SHP77 treated with DMSO at 0.1 percent for 48 hours (cell line): ENCODE results near the gene MTMR2.

Source experiments
- DNase-seq: peaks from one replicate; lab custom pipeline; 2025; lab: John Stamatoyannopoulos, UW

MTMR2 gene

DNA sequence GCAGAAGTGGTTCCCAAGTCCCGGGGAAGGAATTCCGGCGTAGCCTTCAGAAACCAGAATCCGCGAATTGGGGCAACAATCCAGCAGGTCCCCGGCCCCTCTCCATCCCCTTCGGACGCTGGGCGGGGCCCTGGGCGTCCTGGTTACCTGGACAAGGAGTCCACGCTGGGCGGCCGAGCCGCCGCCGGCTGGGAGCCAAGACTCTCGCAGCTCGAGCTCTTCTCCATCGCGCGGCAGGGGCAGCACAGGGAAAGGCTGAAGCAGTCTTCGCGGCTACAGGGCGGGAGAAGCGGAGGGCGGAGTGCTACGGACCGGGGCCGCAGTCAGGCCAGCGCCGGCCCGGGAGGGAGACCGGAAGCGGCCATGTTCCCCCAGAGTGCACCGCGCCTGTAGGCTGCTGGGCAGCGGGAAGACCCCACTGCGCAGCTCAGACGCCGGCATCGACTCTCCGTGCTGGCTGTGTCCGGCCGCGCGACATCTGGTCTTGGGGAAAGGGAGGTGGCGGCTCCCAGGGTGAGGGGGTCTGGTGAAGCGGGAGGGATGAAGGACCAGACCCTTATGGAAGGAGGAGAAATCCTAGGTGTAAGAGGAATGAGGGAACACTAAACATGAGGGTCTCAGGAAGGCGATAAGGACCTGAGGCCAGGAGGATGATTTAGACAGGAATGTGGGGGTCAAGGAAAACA, at the start of gene MTMR2:
Gene MTMR2, minus strand, starts transcription at position 380 of the 686 bp plus-strand sequence. Its CDS starts 153 bp downstream, at position 227.
- DNase-seq, result peak; percentile 62

DNA sequence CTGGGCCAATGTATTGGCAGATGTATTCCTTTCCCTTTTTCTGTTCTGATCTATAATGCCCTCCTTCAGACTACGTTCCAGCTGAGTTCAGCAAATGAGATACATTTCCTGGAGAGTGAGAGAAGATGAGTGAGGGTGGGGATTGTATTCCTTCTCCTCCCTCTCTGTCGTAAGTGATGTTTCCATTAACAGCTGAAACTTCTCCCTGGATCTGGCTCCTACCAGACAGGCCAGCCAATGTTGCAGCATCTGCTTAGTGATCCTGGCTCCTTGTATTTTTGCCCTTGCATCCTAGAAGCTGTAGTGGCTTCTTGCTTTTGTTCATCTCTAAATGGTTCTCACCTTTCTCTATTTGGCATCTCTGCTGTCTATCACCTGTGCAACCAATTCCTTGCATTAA, 48.2 kb upstream of the MTMR2 start:
- no peak for DNase-seq

DNA sequence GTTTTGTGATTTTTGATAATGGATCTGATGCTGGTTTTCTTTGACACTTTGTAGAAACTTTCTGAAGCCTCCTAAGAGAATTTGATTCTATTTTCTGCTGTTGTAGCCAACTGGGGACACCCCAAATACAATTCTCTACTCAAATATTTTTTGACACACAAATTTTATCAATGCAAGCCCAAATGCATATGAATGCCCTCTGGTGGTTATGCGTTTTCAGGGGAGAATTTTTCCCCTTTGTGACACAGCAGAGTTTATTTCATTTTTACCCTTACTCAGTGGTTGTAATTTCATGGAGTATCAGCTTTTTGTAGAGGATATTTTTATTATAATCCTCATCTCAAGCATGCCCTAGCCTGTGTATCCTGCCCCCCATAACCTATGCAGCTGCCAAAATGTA, 44.7 kb upstream of the MTMR2 start:
- no peak for DNase-seq

DNA sequence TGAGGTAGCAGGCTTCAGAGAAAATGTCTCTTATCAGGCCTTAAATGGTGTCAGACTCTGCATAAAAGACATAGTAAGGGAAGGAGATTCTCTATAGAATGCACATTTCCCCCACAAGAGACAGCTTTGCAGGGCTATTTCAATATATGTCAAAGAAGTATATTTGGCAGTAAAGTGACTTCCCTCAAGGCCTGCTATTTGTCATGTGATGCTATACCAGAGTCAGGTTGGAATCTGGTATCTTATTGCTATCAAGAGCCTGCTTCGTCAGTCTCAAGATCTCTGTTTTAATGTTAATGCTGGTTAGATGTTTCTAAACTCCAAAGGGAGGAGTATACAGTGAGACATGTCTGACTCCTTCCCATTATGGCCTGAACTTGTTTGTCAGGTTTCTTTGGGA, 40.4 kb upstream of the MTMR2 start:
- no peak for DNase-seq

DNA sequence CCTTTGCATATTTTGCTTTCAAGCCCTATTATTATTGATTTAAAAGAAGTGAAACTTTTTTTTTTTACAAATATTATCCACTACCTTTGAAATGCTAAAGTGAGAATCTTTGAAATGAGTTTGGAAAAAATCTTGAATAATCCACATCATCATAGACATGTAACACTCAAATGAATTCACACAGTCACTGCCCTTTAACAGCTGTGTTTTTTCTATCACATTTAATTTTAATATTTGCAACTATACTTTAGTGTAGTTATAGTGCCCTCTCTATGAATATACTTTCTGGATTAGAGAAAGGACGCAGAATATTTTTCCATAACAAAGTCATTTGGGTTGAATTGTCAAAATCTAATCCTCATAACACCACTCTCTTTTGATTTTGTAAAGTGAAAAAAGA, 37.9 kb upstream of the MTMR2 start:
- DNase-seq, result no peak

DNA sequence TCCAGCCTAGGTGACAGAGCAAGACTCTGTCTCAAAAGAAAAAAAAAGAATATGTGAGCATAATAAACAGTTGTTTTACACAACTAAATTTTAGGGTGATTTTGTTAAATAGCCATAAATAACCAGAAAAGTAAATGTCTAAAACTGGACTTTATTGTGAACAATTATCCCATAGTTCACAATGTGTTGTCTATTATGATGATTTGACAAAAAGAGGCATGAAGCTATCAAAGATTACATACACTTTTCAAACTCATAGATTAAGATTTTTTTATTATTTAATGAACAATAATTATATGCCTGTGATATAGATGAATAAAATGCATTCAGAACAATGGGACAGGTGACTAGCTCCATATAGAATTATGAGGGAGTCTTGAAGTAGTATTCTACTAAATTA, 27.0 kb upstream of the MTMR2 start:
- DNase-seq, result no peak

DNA sequence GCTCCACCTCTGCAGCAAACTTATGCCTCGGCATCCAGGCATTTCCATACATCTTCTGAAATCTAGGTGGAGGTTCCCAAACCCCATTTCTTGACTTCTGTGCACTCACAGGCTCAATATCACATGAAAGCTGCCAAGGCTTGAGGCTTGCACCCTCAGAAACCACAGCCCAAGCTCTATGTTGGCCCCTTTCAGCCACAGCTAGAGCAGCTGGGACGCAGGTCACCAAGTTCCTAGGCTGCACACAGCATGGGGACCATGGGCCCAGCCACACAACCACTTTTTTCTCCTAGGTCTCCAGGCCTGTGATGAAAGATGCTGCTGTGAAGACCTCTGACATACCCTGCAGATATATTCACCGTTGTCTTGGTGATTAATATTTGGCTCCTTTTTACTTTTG, 24.7 kb upstream of the MTMR2 start:
- DNase-seq, result no peak

DNA sequence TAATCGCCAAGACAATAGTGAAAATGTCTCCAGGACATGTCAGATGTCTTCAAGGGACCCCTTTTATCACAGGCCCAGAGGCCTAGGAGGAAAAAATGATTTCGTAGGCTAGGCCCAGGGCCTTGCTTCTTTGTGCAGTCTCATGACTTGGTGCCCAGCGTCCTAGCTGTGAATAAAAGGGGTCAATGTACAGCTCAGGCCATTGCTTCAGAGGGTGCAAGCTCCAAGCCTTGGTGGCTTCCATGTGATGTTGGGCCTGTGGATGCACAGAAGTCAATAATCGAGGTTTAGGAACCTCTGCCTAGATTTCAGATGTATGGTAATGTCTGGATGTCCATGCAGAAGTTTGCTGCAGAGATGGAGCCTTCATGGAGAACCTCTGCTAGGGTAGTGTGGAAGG, 20.7 kb upstream of the MTMR2 start:
- no peak for DNase-seq

DNA sequence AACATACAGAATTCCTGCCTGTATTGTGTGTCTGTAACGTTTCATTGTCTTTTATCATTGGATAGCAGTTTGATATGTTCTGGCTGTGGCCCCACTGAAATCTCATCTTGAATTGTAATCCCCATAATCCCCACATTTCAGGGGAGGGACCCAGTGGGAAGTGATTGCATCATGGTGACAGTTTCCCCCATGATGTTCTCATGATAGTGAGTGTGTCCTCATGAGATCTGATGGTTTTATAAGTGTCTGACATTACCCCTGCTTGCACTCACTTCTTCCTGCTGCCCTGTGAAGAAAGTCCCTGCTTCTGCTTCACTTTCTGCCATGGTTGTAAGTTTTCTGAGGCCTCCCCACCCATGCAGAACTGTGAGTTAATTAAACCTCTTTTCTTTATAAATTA, 19.6 kb upstream of the MTMR2 start:
- no peak for DNase-seq

DNA sequence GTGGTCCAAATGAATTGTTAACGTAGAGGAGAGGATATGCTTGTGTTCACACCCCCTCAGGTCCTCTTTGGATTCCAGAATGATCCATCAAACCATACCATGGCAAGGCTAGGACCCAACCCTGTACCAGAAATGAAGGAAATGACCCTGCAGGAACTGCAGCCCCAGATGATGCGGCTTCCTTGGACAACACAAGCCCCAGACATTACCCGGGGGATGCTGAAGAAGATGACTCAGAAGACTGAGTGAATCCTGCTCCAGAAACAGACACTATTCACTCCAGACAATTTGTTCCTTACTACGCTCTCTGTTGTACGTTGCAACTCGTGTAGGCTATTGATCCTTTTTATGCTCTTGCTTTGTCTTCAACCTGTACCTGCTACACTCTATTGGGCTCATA, 15.2 kb upstream of the MTMR2 start:
- no peak for DNase-seq

DNA sequence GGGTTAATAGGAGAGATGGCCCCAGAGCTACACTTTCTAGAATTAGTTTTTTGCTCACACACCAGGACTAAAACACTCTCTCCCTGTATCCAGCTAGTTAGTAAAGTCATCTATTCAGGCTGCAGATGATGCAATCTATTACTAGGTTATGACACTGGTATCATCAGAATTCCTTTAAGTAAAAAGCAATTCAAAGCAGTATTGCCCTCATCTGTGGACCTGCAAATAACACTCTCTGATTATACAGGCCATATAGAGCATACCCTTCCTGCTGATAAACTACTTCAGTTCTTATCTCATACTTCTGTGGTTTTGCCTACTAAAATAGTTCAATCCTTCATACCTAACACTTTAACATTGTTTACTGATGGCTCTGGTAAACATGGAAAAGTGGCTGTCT, 13.5 kb upstream of the MTMR2 start:
- DNase-seq, result no peak

DNA sequence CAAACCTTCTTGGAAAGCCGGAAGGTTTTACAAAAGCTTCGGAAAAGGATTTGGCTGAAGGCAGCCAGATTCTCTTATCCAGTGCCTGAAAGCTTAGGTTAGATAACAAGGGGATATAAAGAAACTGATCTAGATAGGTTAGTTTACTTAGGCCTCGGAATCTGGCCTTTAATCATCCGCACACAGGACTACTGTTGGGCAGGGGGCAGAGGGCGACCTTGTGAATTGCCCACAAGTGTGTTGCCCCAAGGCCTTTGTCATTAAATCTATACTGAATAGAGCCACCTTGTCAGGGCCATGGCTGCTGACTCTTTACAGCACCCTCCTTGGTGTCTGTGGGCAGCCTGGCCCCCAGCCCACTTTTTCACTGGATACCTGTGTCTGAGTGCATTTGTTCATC, 9.7 kb upstream of the MTMR2 start:
- no peak for DNase-seq

DNA sequence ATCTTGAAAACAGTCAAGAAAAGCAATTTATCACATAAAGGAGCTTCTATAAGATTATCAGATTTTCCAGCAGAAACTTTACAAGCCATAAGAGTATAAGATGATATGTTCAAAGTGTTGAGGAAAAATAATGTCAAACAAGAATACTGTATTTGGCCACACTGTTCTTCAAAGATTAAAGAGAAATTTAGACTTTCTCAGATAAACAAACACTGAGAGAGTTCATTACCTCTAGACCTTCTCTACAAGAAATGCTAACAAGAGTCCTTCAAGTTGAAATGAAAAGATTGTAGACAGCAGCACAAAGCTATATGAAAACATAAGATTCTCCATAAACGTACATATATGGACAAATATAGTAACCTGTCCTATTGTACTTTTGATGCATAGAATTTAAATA, 8.0 kb upstream of the MTMR2 start:
- no peak for DNase-seq

DNA sequence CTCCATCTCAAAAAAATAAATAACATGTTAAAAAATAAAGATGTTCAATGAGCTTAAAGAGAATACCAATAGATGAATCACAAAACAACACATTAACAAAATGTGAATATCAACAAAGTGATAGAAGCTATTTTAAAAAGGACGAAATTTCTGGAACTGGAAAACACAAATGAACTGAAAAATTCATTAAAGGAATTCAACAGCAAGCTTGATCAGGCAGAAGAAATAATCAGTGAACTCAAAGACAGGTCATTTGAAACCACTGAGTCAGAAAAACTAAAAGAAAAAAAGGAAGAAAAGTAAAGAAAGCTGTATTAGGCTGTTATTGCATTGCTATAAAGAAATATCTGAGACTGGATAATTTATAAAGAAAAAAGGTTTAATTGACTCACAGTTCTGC, 7.0 kb upstream of the MTMR2 start:
- no peak for DNase-seq

DNA sequence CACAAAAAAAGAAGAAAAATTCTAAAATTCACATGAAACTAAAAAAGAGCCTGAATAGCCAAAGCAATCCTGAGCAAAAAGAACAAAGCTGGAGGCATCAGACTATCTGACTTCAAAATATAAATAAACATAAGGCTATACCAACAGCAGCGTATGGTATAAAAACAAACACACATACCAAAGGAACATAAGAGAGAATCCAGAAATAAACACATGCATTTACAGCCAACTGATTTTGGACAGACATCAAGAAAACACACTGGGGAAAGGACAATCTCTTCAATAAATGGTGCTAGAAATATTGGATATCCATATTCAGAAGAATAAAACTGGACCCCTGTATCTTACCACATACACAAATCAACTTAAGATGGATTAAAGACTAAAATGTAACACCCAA, 2.8 kb upstream of the MTMR2 start:
- DNase-seq, result no peak

DNA sequence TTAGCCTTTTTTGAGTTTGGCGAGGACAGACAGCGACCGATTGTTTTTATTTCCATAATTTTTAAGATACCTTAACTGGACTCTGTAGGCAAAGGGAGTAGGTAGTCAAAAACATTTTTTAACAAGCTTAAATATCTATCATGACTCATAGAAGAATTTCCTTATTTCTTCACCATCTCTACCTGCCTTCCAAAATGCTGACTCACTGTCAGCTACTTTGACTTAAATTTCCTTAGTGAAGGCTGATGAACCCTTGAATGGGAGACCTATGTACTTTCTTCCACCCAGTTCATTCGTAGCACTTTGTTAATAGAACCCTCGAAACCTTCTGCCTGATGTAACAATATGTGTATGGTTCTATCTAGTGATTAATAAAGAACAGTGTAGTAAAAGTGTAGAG, 1.1 kb upstream of the MTMR2 start:
- DNase-seq, result no peak

DNA sequence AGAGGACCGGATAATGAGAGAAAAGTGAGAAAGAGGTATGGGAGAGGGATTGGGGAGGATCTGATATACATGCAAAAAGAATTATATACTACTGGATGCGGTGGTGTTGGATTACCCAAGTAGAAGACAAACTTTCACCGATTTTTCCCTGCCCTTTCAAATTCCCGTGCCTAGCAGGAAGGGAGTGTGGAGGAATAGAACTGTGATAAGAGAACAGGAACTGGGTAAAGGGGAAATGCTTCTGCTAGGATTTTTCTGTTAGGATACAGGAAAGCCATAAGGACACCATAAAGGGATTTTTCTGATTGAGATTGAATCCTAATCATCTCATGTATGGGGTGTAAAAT, 480 bp upstream of the MTMR2 start:
- DNase-seq, result no peak

DNA sequence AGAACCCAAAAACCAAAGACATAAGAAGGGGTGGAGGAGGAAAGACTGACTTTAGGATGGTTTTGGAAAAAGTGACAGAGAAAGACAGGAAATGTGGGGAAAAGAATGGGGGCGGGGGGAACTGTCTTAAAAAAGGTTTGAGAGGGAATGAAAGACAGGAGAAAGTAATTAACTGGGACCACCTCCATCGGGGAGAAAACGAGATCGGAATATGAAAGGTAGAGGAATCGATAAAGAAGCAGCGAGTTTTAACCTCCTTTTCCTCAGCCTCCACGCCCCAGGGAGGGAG, 524 bp downstream of the MTMR2 start:
- DNase-seq, result no peak

DNA sequence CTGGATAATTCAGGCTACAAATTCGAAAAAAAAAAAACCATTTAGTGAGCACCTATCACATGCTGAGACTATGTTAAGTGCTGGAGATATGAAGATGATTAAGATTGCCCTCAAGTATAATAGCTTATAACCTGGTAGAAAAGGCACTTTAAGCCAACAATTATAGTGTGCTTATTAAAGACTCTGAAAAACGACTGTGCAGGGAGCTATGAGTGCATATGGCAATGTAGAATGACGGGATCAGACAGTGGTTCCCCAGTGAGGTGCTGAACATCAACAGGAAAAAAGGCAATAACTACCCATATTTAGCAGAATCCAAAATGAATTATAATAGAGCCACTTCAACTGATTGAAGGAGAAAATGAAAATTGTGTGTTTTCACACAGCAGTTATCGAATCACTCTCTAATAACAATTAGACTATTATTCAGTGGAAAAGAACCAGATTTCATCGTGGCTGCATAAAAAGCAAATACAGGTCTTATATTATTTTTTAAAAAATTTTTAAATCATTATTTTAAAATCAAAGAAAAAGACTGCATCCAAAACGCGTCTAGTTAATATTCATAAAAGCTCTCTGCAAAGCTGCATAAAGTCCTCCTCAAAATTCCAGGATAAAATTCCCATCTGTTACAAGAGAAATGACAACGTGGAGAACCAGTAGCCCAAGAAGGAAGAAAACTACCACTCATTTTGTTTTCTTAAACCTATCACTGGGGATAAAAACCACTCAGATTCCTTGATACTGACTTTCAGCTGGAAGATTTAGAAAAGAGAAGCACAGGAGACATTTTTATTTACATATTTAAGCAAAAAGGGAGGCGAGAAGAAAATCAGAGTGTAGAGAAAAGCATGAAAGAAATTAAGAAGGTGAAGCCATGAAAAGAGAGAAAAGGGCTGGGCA, 1.1 kb downstream of the MTMR2 start:
- no peak for DNase-seq

DNA sequence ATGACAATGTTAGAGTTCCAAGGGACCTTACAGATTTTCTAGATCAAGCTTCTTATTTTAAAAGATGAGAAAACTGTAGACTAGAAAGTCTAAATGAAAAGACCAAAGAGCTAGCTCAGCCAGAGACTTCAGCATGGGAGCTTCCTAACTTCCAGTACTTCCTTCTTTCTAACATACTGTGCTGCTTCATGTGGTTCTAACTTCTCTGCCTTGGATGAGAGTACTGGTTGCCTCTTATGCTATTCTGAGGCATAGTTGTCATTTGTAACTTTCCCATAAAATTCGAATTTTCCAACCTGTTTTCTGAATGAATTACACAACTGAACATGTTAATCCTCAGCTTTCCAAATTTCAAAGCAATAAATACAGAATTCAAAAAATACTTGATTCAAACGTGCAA, 1.8 kb downstream of the MTMR2 start:
- no peak for DNase-seq

DNA sequence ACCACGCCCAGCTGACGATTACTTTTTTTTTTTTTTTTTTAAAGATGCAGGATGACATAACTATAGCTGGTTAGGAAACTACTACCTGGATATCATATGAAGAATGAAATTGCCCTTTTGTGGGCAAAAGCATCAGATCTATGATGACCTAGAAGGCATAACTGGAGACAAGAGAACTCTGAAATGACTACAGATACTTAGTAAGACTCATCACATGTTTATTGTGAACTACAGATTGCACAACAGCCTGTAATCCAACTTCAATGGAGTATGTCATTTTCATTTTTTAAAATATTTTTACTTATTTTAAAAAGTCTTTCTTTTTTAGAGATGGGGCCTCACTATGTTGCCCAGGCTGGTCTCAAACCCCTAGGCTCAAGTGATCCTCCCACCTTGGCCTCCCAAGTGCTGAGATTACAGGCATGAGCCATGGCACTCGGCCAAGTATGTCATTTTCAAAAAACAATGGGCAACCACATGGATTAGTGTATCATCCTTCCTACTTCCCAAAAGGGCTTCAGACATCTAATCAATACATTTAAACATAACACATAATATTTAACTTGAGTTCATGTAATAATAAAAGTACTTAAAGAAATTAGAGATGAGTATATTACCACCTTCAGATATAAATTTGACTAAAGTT, 3.3 kb downstream of the MTMR2 start:
- DNase-seq, result no peak

DNA sequence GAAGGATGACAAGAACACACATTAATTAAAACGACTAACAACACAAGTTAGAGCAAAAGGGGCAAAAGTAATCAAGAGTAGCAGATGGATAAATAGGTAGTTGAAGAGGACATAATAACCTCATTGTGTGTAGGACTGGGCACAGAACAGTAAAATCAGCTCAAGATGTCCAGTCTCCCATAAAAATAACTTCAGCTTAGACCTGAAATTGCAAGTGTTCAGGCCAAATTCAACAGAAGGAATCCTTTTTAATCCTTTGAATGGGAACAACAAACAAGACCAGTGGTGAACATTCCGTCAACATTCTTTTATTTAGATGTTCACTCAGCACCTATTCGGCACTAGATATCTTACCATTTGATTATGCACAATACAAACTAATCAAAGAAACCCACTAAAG, 4.4 kb downstream of the MTMR2 start:
- DNase-seq, result no peak

DNA sequence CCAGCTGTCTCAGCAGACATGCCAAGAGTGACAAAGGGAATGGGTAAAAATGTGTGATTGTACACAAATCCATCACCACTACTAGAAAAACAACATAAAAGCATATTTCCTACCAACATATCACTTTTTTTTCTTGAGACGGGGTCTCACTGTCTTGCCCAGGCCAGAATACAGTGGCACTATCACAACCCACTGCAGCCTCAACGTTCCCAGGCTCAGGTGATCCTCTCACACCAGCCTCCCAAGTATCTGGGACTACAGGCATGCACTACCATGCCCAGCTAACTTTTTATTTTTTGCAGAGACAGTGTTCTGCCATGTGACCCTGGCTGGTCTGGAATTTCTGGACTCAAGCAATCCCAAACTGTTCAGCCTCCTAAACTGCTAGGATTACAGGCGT, 5.2 kb downstream of the MTMR2 start:
- DNase-seq, result no peak

DNA sequence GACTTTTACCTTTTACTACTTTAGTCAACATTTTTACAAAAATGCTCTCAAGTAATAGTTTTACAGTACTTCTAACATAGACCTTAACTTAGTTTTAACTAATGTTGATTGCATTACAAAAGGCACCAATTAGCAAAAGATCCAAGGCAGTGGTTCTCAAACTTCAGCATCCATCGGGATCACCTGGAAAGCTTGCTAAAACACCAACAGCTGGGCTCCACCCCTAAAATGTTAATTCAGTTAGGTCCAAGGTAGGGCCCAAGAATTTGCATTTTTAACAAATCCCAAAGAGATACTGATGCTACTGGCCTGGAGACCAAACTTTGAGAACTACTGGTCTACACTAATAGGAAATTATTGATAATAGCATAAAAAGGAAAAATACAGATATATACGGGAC, 5.9 kb downstream of the MTMR2 start:
- no peak for DNase-seq
